DMS79 (cell line): ENCODE data around the gene HHAT.

Experiments used
- DNase-seq: peaks from one replicate; lab custom pipeline; 2025; lab: John Stamatoyannopoulos, UW

Gene HHAT

DNA sequence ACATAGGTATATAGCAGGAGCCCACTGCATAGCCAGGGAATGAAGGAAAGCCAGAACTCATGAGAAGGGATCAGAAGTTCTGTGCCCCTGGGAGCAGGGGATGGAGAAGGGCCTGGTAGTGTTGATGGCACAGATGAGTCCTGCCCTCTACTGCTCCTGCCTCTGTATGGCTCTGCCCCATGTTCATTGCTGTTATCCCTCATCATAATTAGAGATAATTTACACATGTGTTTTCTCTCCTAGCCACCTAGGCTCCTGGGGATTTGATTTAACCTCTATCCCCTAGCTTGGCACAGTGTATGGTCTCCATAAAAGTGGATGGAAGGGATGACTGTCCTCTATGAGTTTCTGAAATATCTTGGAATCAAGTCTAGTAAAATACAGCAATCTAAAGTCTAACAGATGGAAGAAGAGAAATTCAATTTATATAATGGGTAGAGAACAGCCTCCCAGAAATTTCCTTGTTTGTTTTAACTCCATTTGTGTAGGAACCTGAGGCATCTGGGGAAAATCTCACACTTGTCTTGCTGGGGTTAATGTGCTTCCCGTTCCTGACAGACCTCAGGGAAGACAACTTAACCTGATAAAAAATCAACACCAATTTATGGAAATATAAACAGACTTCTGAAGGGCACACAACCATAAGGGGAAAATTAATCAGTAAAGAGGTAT is 393.8 kb downstream of the HHAT start:
- no peak for DNase-seq

DNA sequence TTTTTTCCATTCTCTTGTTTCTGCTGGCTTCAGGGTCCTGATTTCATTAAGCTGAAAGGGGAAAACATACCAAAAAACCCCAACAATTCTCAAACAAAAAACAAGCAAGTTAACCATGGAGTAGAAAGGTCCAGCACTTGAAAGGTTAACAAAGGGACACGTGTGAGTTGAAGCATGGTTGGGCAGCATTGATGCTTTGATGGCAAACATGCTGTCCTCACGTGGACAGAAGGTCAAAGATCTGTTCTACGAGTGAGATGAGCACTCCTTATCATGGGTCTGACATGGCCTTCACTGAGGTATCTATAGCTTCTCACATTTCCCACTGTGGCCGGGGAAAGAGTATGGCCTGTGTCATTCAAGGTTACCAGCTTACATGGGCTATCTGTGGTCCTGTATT is 394.9 kb downstream of the HHAT start:
- DNase-seq, result no peak

DNA sequence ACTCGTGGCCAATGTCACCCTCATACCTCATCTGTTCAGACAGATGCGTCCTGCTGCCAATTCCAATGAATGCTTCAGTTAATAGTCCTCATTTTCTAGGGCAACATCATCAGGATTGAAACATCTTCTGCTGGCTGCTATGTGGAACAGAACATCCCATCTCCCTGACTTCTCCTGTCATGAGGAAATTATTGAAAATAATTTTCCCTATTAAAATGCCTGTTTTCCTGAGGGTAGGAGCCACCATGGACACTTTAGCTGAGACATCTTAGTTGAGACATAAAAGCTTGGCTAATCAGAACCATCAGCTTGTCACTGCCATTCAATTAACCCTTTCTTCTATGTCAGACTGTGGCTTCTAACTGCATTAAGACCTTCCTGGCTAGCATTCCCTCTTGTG is 396.1 kb downstream of the HHAT start:
- DNase-seq, result no peak
